ENCODE data around the gene ERMN. TPM values are rescaled to one million over a fixed set of nuclear protein-coding genes. Genes with fewer than 3 reads are reported as not detected.

The ERMN gene
- total and polyA plus RNA-seq, 2 of the 13 experiments (the other 11 are each of a cell fraction or from before 2014, with no cell fraction given), result not detected

- Histone ChIP-seq H3K9me3 (ENCODE audit: low read length) (no peaks in the 10 kb centered on the region), H2AFZ (ENCODE audit: low read length) (no peak overlapping the region), H3K4me3 (replicated peaks in 1 of 3; ENCODE audit: insufficient read depth in 1 of 3, low read depth in 2 of 3, low read length in 3 of 3) (no peak overlapping the region), H3K79me2 (ENCODE audit: insufficient read depth, low read length) (no peaks in the 10 kb centered on the region), H3K4me1 (ENCODE audit: insufficient read depth, low read length) (no peaks in the 10 kb centered on the region), H3K27me3 (ENCODE audit: control insufficient read depth in 1 of 2, insufficient read depth in 2 of 2, low read length in 2 of 2) (0 out of 5 replicates have a peak, but pooled peaks cover 0 to 1% of the 10 kb centered on the region in 2 experiments), H4K20me1 (ENCODE audit: insufficient read depth, low read length) (no peaks in the 10 kb centered on the region), H3K4me2 (ENCODE audit: low read depth, low read length) (no peak overlapping the region), H3K27ac (ENCODE audit: extremely low read length, insufficient read depth, low read length) (no peak overlapping the region), H3K9ac (ENCODE audit: insufficient read depth, low read depth, low read length) (no peak overlapping the region), H3K36me3 (replicated peaks in 1 of 2; ENCODE audit: control insufficient read depth in 1 of 2, insufficient read depth in 2 of 2, low read length in 2 of 2) (no peaks in the 10 kb centered on the region)
- DNase-seq (ENCODE audit: low spot score), result no peak
- BruUV-seq (replicated peaks), result no TSS peak
- 5% methylated on average over 2 of the region's 2 CpGs for WGBS (ENCODE audit: low lambda C conversion rate)
- in situ Hi-C loops (cut with HindIII; ENCODE audit: extremely low pct_ligation_motif_present, low pct_unique_long_range_greater_than_20kb), result no loop called here
- intact Hi-C loops (cut with micrococcal nuclease; ENCODE audit: unreplicated experiment), result no loop called here
- ChIA-PET POLR2A (no interaction called here), CTCF (ENCODE audit: low intra/inter-chr PET ratio, low total read pairs) (no interaction called here)
- FAIRE-seq, result no peak
- no peak for ATAC-seq
- TF ChIP-seq, protein P1, sequence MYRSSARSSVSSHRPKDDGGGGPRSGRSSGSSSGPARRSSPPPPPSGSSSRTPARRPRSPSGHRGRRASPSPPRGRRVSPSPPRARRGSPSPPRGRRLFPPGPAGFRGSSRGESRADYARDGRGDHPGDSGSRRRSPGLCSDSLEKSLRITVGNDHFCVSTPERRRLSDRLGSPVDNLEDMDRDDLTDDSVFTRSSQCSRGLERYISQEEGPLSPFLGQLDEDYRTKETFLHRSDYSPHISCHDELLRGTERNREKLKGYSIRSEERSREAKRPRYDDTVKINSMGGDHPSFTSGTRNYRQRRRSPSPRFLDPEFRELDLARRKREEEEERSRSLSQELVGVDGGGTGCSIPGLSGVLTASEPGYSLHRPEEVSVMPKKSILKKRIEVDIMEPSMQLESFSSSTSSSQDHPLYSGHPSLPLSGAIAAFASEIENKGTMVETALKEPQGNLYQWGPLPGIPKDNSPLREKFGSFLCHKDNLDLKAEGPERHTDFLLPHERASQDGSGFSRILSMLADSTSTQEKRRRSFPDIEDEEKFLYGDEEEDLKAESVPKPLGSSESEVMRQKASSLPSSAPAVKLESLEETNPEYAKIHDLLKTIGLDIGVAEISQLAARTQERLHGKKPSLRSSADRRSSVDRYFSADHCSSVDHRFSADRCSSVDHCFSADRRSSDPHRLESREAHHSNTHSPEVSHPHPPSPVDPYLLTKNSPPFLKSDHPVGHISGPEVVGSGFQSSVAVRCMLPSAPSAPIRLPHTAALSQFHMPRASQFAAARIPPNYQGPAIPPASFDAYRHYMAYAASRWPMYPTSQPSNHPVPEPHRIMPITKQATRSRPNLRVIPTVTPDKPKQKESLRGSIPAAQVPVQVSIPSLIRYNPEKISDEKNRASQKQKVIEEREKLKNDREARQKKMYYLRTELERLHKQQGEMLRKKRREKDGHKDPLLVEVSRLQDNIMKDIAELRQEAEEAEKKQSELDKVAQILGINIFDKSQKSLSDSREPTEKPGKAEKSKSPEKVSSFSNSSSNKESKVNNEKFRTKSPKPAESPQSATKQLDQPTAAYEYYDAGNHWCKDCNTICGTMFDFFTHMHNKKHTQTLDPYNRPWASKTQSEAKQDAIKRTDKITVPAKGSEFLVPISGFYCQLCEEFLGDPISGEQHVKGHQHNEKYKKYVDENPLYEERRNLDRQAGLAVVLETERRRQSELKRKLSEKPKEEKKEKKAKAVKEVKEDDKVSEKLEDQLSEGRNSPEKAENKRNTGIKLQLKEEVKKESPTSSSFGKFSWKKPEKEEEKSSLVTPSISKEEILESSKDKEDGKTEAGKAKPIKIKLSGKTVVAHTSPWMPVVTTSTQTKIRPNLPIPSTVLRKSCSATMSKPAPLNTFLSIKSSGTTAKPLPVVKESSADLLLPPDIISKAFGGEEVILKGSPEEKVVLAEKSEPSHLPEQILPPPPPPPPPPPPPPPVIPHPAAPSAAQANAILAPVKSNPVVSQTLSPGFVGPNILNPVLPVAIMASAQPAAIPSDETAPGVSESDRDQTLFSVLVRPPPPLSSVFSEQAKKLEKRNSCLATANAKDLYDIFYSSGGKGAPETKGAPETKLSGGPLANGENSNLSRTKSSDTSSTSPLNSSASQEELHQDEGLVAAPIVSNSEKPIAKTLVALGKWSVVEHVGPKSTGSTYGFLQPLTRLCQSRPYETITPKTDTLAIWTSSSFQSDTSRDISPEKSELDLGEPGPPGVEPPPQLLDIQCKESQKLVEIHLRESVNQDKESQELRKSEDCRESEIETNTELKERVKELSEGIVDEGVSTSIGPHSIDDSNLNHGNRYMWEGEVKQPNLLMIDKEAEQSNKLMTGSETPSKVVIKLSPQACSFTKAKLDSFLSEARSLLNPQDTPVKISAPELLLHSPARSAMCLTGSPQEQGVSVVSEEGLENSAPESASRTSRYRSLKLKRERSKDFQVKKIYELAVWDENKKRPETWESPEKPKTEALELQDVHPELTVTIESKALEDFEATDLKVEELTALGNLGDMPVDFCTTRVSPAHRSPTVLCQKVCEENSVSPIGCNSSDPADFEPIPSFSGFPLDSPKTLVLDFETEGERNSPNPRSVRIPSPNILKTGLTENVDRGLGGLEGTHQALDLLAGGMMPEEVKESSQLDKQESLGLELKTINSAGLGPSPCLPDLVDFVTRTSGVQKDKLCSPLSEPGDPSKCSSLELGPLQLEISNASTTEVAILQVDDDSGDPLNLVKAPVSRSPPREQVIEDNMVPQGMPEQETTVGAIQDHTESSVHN (CRISPR knock-in tag; IDR thresholded peaks at IDR 0.05), result no peak
- TF ChIP-seq, protein P2, sequence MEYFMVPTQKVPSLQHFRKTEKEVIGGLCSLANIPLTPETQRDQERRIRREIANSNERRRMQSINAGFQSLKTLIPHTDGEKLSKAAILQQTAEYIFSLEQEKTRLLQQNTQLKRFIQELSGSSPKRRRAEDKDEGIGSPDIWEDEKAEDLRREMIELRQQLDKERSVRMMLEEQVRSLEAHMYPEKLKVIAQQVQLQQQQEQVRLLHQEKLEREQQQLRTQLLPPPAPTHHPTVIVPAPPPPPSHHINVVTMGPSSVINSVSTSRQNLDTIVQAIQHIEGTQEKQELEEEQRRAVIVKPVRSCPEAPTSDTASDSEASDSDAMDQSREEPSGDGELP (IDR thresholded peaks at IDR 0.05; ENCODE audit: borderline replicate concordance, low read depth), result no peak
- no peak for TF ChIP-seq EEA1 (CRISPR knock-in tag; IDR thresholded peaks at IDR 0.05; ENCODE audit: borderline replicate concordance)
- no peak for TF ChIP-seq IRF1 (CRISPR knock-in tag; IDR thresholded peaks at IDR 0.05; ENCODE audit: low read depth)
- no peak for TF ChIP-seq POLR2G (IDR thresholded peaks at IDR 0.05; ENCODE audit: low read depth, low read length)
- no peak for TF ChIP-seq CHCHD3 (CRISPR knock-in tag; IDR thresholded peaks at IDR 0.05)
- TF ChIP-seq SMARCE1 (IDR thresholded peaks at IDR 0.05; ENCODE audit: borderline replicate concordance), result no peak
- TF ChIP-seq, protein P3, sequence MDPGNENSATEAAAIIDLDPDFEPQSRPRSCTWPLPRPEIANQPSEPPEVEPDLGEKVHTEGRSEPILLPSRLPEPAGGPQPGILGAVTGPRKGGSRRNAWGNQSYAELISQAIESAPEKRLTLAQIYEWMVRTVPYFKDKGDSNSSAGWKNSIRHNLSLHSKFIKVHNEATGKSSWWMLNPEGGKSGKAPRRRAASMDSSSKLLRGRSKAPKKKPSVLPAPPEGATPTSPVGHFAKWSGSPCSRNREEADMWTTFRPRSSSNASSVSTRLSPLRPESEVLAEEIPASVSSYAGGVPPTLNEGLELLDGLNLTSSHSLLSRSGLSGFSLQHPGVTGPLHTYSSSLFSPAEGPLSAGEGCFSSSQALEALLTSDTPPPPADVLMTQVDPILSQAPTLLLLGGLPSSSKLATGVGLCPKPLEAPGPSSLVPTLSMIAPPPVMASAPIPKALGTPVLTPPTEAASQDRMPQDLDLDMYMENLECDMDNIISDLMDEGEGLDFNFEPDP (CRISPR knock-in tag; conservative IDR thresholded peaks at IDR 0.05), result no peak
Observed at GRCh38 chr2:157309878-157310277, 15.7 kb downstream of the ERMN start.
